ENCODE results near the gene KDM4C.
"Not testable (repeated sequence)": the region's sequence is repeated elsewhere in the genome, so short reads cannot be mapped to it uniquely, and the experiment has no call there.

The KDM4C gene

DNA sequence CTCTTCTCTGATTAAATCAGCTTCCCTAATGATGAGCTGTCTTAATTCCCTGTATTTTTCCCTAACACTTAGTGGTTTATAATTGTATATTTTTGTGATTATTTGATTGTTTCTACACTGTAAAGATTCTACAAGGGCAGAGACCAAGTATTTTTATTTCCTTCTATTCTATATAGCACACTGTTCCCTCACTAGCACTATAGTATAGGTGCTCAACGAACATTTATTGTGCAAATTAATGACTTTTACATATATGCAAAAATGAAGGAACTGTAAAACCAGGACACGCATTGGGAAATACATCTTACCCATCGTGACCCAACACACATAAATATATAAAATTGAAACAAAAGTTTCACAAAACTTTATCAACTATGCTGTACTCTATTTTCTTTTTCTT lies 7.6 kb downstream of the KDM4C start:
- TF ChIP-seq TAF1 (IDR thresholded peaks at IDR 0.05; ENCODE audit: borderline replicate concordance, low read depth, low read length) (no peak), POLR2A (IDR thresholded peaks at IDR 0.05; ENCODE audit: low read depth, low read length) (no peak), POLR2AphosphoS5 (IDR thresholded peaks at IDR 0.05; ENCODE audit: low read depth, low read length) (no peak)
- FAIRE-seq, result no peak

GRCh38 chr9:6766606-6767005 lies 8.8 kb downstream of the KDM4C start:
- no peak for DNase-seq (ENCODE audit: insufficient read length)
- FAIRE-seq, result no peak
- TF ChIP-seq POLR2A (IDR thresholded peaks at IDR 0.05; ENCODE audit: low read depth, low read length), result no peak
- no peak for TF ChIP-seq POLR2AphosphoS5 (IDR thresholded peaks at IDR 0.05; ENCODE audit: low read depth, low read length)
- TF ChIP-seq TAF1 (IDR thresholded peaks at IDR 0.05; ENCODE audit: borderline replicate concordance, low read depth, low read length), result no peak

More for the DNA sequence above, 7.6 kb downstream of the KDM4C start:
- no peak for DNase-seq (ENCODE audit: insufficient read length)

DNA sequence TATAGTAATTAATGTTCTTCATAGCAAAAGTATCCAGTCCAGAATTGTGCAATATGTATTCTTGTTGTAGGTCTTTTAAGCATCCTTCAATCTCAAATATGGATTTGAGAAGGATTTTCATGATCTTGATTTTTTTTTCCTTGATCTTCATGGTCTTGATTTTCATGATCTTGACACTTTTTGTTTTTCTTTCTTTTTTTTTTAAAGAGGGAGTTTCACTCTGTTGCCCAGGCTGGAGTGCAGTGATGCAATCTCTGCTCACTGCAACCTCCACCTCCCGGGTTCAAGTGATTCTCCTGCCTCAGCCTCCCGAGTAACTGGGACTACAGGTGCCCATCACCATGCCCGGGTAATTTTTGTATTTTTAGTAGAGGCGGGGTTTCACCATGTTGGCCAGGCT lies 10.8 kb downstream of the KDM4C start:
- not testable (repeated sequence) for FAIRE-seq; DNase-seq (ENCODE audit: insufficient read length)

DNA sequence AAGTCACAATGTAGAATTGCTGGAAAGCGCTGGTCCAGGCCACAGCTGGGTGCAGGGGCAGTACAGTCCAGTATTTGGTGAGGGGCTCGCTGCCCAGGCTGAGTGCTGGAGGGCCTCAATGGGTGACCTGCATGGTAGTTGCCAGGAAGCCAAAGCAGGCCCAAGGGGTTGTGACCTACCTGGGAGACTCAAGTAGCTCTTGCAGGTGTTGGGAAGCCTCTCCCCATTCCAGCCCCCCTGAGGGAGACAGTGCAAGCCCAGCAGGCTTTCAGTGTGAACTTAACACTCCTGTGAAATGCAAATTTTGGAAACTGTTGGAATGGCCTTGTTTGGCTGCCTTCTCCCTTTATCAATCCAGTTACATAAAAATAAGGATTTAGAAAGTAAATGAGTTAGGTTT lies 13.9 kb downstream of the KDM4C start:
- no peak for FAIRE-seq

DNA sequence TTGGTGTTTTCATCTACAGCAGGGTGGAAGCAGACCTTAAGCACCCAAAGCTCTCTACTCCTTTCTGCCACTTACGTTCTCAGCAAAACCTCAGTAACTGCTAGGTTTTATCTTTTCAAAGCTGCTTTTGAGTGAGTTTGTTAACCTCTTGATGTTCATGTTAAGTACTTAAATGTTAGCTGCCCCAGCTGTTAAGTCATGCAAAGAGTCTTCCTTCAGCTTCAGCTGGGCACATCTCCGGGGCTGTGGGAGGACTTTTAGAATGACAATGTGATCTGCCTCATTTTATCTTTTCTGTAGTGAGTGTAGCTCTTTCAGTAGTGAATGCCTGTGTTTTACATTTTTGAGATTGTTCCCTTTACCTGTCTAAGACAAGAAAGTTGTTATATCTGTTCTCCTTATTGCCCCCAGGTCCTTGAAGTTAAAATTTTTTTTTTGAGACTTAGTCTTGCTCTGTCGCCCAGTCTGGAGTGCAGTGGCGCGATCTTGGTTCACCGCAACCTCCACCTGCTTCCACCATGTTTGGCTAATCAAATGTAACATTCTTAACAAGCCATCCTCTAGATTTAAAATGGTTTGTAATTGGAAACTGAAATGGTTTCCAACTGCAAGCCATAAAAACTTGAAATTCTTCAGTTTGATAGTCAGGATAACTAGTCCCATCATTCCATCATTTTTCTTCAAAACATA lies 19.6 kb downstream of the KDM4C start:
- TF ChIP-seq TAF1 (IDR thresholded peaks at IDR 0.05; ENCODE audit: borderline replicate concordance, low read depth, low read length) (no peak), POLR2AphosphoS5 (IDR thresholded peaks at IDR 0.05; ENCODE audit: low read depth, low read length) (no peak), POLR2A (IDR thresholded peaks at IDR 0.05; ENCODE audit: low read depth, low read length) (no peak)
- FAIRE-seq, result peak; percentile 21
- DNase-seq (ENCODE audit: insufficient read length), result no peak

More for the DNA sequence above, 13.9 kb downstream of the KDM4C start:
- TF ChIP-seq POLR2AphosphoS5 (IDR thresholded peaks at IDR 0.05; ENCODE audit: low read depth, low read length), result no peak
- TF ChIP-seq POLR2A (IDR thresholded peaks at IDR 0.05; ENCODE audit: low read depth, low read length), result no peak
- TF ChIP-seq TAF1 (IDR thresholded peaks at IDR 0.05; ENCODE audit: borderline replicate concordance, low read depth, low read length), result no peak
- DNase-seq (ENCODE audit: insufficient read length), result no peak

- FAIRE-seq (no peak), DNase-seq (ENCODE audit: insufficient read length) (no peak)
- TF ChIP-seq TAF1 (IDR thresholded peaks at IDR 0.05; ENCODE audit: borderline replicate concordance, low read depth, low read length) (no peak), POLR2A (IDR thresholded peaks at IDR 0.05; ENCODE audit: low read depth, low read length) (no peak), POLR2AphosphoS5 (IDR thresholded peaks at IDR 0.05; ENCODE audit: low read depth, low read length) (no peak)
Observed at GRCh38 chr9:6779417-6780241, 21.9 kb downstream of the KDM4C start.

DNA sequence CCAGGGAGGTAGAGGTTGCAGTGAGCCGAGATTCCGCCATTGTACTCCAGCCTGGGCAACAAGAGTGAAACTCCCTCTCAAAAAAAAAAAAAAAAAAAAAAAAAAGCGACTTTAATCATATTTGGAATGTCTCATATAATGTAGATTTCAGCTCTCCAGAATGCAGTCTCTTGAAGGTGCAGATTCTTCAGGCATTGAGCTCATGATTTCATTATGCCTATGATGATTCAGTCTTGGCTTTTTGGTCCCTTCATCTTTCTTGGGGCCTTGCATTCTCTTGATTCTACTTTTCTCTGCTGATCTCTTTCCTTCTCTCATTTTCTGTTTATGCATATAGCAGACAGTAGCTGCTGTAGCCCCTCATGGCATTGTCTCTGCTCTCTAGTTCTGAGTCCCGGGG lies 22.9 kb downstream of the KDM4C start:
- TF ChIP-seq POLR2A (IDR thresholded peaks at IDR 0.05; ENCODE audit: low read depth, low read length) (no peak), POLR2AphosphoS5 (IDR thresholded peaks at IDR 0.05; ENCODE audit: low read depth, low read length) (no peak), TAF1 (IDR thresholded peaks at IDR 0.05; ENCODE audit: borderline replicate concordance, low read depth, low read length) (no peak)
- no peak for FAIRE-seq
- no peak for DNase-seq (ENCODE audit: insufficient read length)

DNA sequence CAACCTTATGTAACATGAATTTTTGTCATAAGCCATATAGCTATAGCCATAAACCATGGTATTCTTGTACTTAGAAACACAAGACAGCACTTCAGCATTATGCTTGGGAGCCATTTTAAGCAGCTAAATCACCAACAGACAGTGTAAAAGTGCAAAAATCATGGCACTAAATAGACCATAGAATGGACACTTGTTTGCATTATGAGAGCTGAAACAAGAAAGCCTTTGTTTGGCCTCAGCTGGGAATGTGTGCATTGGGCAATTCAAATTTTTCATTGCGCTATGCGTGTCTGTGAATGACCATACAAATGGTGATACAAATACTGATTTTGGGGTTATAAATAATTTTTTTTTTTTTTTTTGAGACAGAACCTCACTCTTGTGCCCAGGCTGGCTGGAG lies 23.7 kb downstream of the KDM4C start:
- TF ChIP-seq POLR2AphosphoS5 (IDR thresholded peaks at IDR 0.05; ENCODE audit: low read depth, low read length) (no peak), TAF1 (IDR thresholded peaks at IDR 0.05; ENCODE audit: borderline replicate concordance, low read depth, low read length) (no peak), POLR2A (IDR thresholded peaks at IDR 0.05; ENCODE audit: low read depth, low read length) (no peak)
- no peak for DNase-seq (ENCODE audit: insufficient read length)
- FAIRE-seq, result no peak

GRCh38 chr9:6782345-6782744 lies 24.6 kb downstream of the KDM4C start:
- no peak for DNase-seq (ENCODE audit: insufficient read length)
- no peak for FAIRE-seq
- TF ChIP-seq POLR2A (IDR thresholded peaks at IDR 0.05; ENCODE audit: low read depth, low read length) (no peak), POLR2AphosphoS5 (IDR thresholded peaks at IDR 0.05; ENCODE audit: low read depth, low read length) (no peak)

DNA sequence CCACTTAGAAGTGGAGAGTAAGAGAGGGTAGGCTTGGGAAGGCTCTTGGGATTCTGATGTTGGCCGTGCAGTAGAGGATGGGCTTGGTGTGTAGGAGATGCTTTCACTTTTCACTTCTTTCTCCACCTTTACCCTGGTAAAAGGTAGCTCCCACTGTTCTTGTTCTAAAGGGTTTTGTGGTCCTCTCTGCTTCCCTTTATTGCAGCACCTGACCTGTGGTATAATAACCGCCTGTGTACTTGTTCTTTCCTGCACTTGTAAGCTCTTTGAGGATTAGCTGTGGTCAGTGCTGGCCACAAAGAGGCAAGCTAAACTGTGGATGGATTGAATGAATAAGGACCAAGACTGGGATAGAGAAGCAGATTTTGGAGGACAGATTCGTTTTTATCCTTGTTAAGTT lies 25.2 kb downstream of the KDM4C start:
- no peak for DNase-seq (ENCODE audit: insufficient read length)
- FAIRE-seq, result no peak
- TF ChIP-seq POLR2AphosphoS5 (IDR thresholded peaks at IDR 0.05; ENCODE audit: low read depth, low read length) (no peak), TAF1 (IDR thresholded peaks at IDR 0.05; ENCODE audit: borderline replicate concordance, low read depth, low read length) (no peak), POLR2A (IDR thresholded peaks at IDR 0.05; ENCODE audit: low read depth, low read length) (no peak)

DNA sequence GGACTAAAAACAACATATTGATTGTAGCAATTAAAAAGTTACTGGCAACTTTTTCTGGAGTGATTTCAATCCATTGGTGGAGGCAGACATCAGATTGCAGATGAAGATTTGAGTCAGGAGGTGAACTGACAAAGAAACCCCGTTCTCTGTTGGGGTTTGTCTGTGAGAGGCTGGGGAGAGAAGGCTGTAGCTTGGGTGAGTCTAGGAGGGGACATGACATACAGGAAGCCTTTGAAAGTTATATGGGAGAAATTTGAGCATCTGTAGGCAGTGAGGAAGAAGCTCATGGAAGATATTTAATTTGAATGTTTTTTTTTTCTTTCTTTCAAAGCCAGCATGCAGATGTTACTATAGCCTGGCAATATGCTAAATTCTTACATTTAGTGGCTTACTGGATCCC lies 26.0 kb downstream of the KDM4C start:
- TF ChIP-seq POLR2A (IDR thresholded peaks at IDR 0.05; ENCODE audit: low read depth, low read length), result no peak
- no peak for TF ChIP-seq TAF1 (IDR thresholded peaks at IDR 0.05; ENCODE audit: borderline replicate concordance, low read depth, low read length)
- no peak for TF ChIP-seq POLR2AphosphoS5 (IDR thresholded peaks at IDR 0.05; ENCODE audit: low read depth, low read length)
- FAIRE-seq, result no peak
- no peak for DNase-seq (ENCODE audit: insufficient read length)

DNA sequence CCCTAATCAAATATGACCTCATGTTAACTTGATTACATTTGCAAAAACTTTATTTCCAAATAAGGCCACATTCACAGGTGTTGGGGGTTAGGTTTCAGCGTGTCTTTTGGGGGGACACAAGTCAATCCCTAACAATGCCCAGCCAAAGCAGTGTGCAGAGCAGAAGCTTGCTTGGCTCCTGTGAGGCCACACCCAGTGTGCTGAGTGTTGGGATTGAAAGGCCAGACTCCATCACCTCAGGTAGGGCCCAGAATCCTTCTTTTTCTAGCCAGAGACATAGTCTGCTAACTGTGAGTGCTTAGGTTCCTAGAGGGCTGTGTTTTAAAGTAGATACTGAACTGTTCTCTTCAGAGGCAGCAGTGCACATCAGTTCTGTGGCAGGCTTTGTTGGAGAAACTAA lies 27.9 kb downstream of the KDM4C start:
- no peak for FAIRE-seq
- DNase-seq (ENCODE audit: insufficient read length), result no peak
- no peak for TF ChIP-seq TAF1 (IDR thresholded peaks at IDR 0.05; ENCODE audit: borderline replicate concordance, low read depth, low read length)
